ENCODE data around the gene TSKU.

DNA sequence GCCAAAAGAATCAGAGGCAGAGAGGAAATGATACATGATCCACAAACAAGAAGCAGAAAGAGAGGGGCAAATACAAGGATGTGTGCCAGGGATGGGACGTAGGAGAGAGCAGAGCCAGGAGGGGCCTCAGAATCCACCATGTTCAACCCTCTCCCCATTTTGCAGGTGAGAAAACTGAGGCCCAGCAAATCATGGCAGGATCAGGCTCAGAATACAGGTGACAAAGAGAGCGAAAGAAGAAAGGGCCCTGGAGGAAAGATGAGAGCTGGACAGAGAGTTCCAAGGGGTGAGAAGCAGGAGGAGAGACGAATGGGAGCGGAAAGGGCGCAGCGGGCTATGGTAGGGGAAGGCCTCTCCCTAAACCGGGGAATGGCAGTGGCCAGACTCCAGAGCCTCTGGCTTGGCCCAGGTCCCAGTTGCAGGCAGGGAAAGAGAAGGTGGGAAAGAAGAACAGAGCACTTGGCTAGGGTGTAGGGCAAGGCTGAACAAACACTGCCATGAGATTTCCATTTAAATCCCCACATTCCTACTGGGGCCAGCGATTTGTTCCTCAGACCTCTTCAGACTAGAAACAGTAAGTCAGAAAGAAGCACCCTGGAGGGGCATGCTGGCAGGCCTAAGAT lies 44.4 kb upstream of the TSKU start:
- TF ChIP-seq POLR2A (IDR thresholded peaks at IDR 0.05; ENCODE audit: low read length) (no peak), GATA1 (IDR thresholded peaks at IDR 0.05; ENCODE audit: low read depth, low read length) (no peak)
